H9 (cell line): ENCODE results near the gene RABGAP1L. TPM values are rescaled to one million over a fixed set of nuclear protein-coding genes. Genes with fewer than 3 reads are reported as not detected.

Experiments
- DNase-seq: peaks from one replicate; pipeline ENCODE4 v3.0.0-alpha.2; 2017
- H2AFZ ChIP-seq: one replicate; pipeline ENCODE4 v1.6.1; 2013; ENCODE audit warnings: mild to moderate bottlenecking, low read length, control low read depth, moderate library complexity
- H2AK5ac ChIP-seq: 2 replicates; pipeline ENCODE4 v1.6.1; 2013; ENCODE audit warnings: low read length, control low read depth, mixed read lengths; ENCODE audit not compliant: insufficient read length
- H2BK120ac ChIP-seq: one replicate; pipeline ENCODE4 v1.6.1; 2013; ENCODE audit warnings: low read depth, mild to moderate bottlenecking, low read length, control low read depth, inconsistent platforms; ENCODE audit not compliant: poor library complexity, severe bottlenecking
- H2BK12ac ChIP-seq: 2 replicates; pipeline ENCODE4 v1.6.1; 2013; ENCODE audit warnings: low read length, control low read depth, mixed read lengths, low read depth; ENCODE audit not compliant: insufficient read length
- H2BK15ac ChIP-seq: 2 replicates; pipeline ENCODE4 v1.6.1; 2013; ENCODE audit warnings: low read depth, low read length, control low read depth
- H2BK20ac ChIP-seq: one replicate; pipeline ENCODE4 v1.6.1; 2013; ENCODE audit warnings: low read depth, mild to moderate bottlenecking, low read length, control low read depth, inconsistent platforms; ENCODE audit not compliant: poor library complexity, severe bottlenecking
- H2BK5ac ChIP-seq: 2 replicates; pipeline ENCODE4 v1.6.1; 2013; ENCODE audit warnings: low read length, control low read depth, mixed read lengths; ENCODE audit not compliant: insufficient read length
- H3K14ac ChIP-seq: 2 replicates; pipeline ENCODE4 v1.6.1; 2013; ENCODE audit warnings: low read length, control low read depth; ENCODE audit not compliant: insufficient read depth
- H3K18ac ChIP-seq: 2 replicates; pipeline ENCODE4 v1.6.1; 2013; ENCODE audit warnings: low read depth, mild to moderate bottlenecking, mixed read lengths, low read length, control low read depth; ENCODE audit not compliant: insufficient read length
- H3K23ac ChIP-seq: 2 replicates; pipeline ENCODE4 v1.6.1; 2013; ENCODE audit warnings: low read length, control low read depth, mixed read lengths, low read depth; ENCODE audit not compliant: insufficient read length
- H3K23me2 ChIP-seq: 2 replicates; pipeline ENCODE4 v1.6.1; 2013; ENCODE audit warnings: low read depth, mild to moderate bottlenecking, mixed read lengths, low read length, control low read depth; ENCODE audit not compliant: insufficient read length, poor library complexity, severe bottlenecking
- H3K27ac ChIP-seq: 2 replicates; pipeline ENCODE4 v1.5.1; 2013; ENCODE audit warnings: low read length, control low read depth, mixed read lengths, low read depth; ENCODE audit not compliant: insufficient read length
- H3K27me3 ChIP-seq: 2 replicates; pipeline ENCODE4 v1.6.1; 2013; ENCODE audit warnings: low read length, control low read depth, inconsistent platforms; ENCODE audit not compliant: insufficient read depth
- H3K4ac ChIP-seq: 2 replicates; pipeline ENCODE4 v1.6.1; 2013; ENCODE audit warnings: low read depth, mild to moderate bottlenecking, control low read depth, inconsistent platforms, low read length, moderate library complexity
- H3K4me1 ChIP-seq: 2 replicates; pipeline ENCODE4 v1.6.1; 2013; ENCODE audit warnings: low read length, control low read depth, inconsistent platforms; ENCODE audit not compliant: insufficient read depth
- H3K4me2 ChIP-seq: 2 replicates; pipeline ENCODE4 v1.6.1; 2013; ENCODE audit warnings: low read length, control low read depth, mixed read lengths; ENCODE audit not compliant: insufficient read length, insufficient read depth
- H3K56ac ChIP-seq: 2 replicates; pipeline ENCODE4 v1.6.1; 2013; ENCODE audit warnings: low read depth, mild to moderate bottlenecking, mixed read lengths, low read length, control low read depth; ENCODE audit not compliant: insufficient read length
- H3K79me1 ChIP-seq: 2 replicates; pipeline ENCODE4 v1.6.1; 2013; ENCODE audit warnings: low read depth, mild to moderate bottlenecking, moderate library complexity, low read length, control low read depth, inconsistent platforms; ENCODE audit not compliant: insufficient read depth, poor library complexity, severe bottlenecking
- H3K79me2 ChIP-seq: 2 replicates; pipeline ENCODE4 v1.6.1; 2013; ENCODE audit warnings: low read length, control low read depth, inconsistent platforms; ENCODE audit not compliant: insufficient read depth
- H3K9ac ChIP-seq: 2 replicates; pipeline ENCODE4 v1.6.1; 2013; ENCODE audit warnings: low read length, control low read depth, mixed read lengths; ENCODE audit not compliant: insufficient read length; ENCODE audit errors: extremely low read depth
- H3K9me3 ChIP-seq: one replicate; pipeline ENCODE4 v1.6.1; 2013; ENCODE audit warnings: low read depth, low read length, inconsistent platforms; ENCODE audit not compliant: control insufficient read depth
- H3T11ph ChIP-seq: one replicate; pipeline ENCODE4 v1.6.1; 2013; ENCODE audit warnings: mild to moderate bottlenecking, low read length, control low read depth, inconsistent platforms
- H4K20me1 ChIP-seq: one replicate; pipeline ENCODE4 v1.6.1; 2013; ENCODE audit not compliant: control insufficient read depth, insufficient read length, insufficient read depth
- H4K5ac ChIP-seq: 2 replicates; pipeline ENCODE4 v1.6.1; 2013; ENCODE audit warnings: low read depth, mild to moderate bottlenecking, mixed read lengths, low read length, control low read depth; ENCODE audit not compliant: insufficient read length
- H4K8ac ChIP-seq: replicated peaks from 2 replicates; pipeline ENCODE4 v1.6.1; 2013; ENCODE audit warnings: low read length, control low read depth, mixed read lengths, low read depth; ENCODE audit not compliant: insufficient read length
- H4K91ac ChIP-seq: 2 replicates; pipeline ENCODE4 v1.6.1; 2013; ENCODE audit warnings: low read depth, mild to moderate bottlenecking, moderate library complexity, mixed read lengths, low read length, control low read depth; ENCODE audit not compliant: insufficient read length
- H3K27ac Mint-ChIP-seq, 3 experiments: 2 replicates in 2 of 3; 3 replicates in 1 of 3; pipeline ENCODE4 v1.8.0; 2020 to 2021; ENCODE audit warnings: mixed read lengths in 3 of 3, mild to moderate bottlenecking in 1 of 3, moderate library complexity in 1 of 3
- H3K27me3 Mint-ChIP-seq: 2 replicates; pipeline ENCODE4 v1.8.0; 2021; ENCODE audit warnings: low read depth, mild to moderate bottlenecking, moderate library complexity, mixed read lengths
- H3K36me3 Mint-ChIP-seq, 3 experiments: 2 replicates in 2 of 3; 3 replicates in 1 of 3; pipeline ENCODE4 v1.8.0; 2020 to 2021; ENCODE audit warnings: low read depth in 3 of 3, mixed read lengths in 3 of 3; ENCODE audit not compliant: insufficient read depth in 1 of 3
- H3K4me1 Mint-ChIP-seq, 2 experiments: 2 replicates each; pipeline ENCODE4 v1.8.0; 2020; ENCODE audit warnings: mixed read lengths in 2 of 2
- H3K4me3 Mint-ChIP-seq, 2 experiments: 2 replicates in 1 of 2; 3 replicates in 1 of 2; pipeline ENCODE4 v1.8.0; 2020 to 2021; ENCODE audit warnings: mild to moderate bottlenecking in 2 of 2, mixed read lengths in 2 of 2, moderate library complexity in 1 of 2
- H3K9me3 Mint-ChIP-seq, 2 experiments: 2 replicates in 1 of 2; 3 replicates in 1 of 2; pipeline ENCODE4 v1.8.0; 2020; ENCODE audit warnings: mild to moderate bottlenecking in 2 of 2, mixed read lengths in 2 of 2, moderate library complexity in 1 of 2
- CTCF ChIP-seq: fragments of 200-600 bp; sonication (generic); conservative IDR thresholded peaks from 3 replicates; pipeline ENCODE4 v1.8.0; 2021; ENCODE audit warnings: antibody characterized with exemption, mild to moderate bottlenecking
- WGBS: extraction: QIAGEN DNeasy Blood & Tissue Kit; methylation state at CpG from one replicate; pipeline ENCODE4 v1.1.7; 2013; ENCODE audit warnings: missing lambda C conversion rate, low lambda C conversion rate, mixed read lengths; ENCODE audit not compliant: insufficient read length; ENCODE audit errors: extremely low coverage; 5-methylcytosine and 5-hydroxymethylcytosine counted together
- total RNA-seq: library from RNA; stranded (reverse); gene quantifications from 2 replicates; pipeline ENCODE4 v1.2.1, GENCODE V29; 2021

The RABGAP1L gene
- total RNA-seq, 1 experiment from 2014 or later, result 147 TPM

- H3K36me3 Mint-ChIP-seq, result peaks cover 0 to 15% (median 5%) of the 10 kb centered on the region in 3 experiments; a peak in 5 of 7 replicates
- no peak for DNase-seq
These were observed 32.1 kb downstream of the RABGAP1L start for GRCh38 chr1:174191349-174191862.

More at GRCh38 chr1:174191349-174191862, 32.1 kb downstream of the RABGAP1L start:
- Histone ChIP-seq H2BK120ac (no peak overlapping the region), H3T11ph (no peak overlapping the region), H4K20me1 (no peaks in the 10 kb centered on the region), H2AK5ac (no peak overlapping the region), H4K91ac (no peak overlapping the region), H3K9ac (no peak overlapping the region), H3K9me3 (no peaks in the 10 kb centered on the region), H3K79me1 (no peaks in the 10 kb centered on the region), H3K18ac (no peak overlapping the region), H3K27ac (no peak overlapping the region), H3K4me2 (no peak overlapping the region), H4K5ac (no peak overlapping the region), H2BK20ac (no peak overlapping the region), H2BK15ac (no peak overlapping the region), H3K23me2 (no peaks in the 10 kb centered on the region), H2BK5ac (no peak overlapping the region), H3K79me2 (no peaks in the 10 kb centered on the region), H3K56ac (no peak overlapping the region), H2BK12ac (no peak overlapping the region), H3K4ac (no peak overlapping the region), H3K23ac (no peak overlapping the region), H4K8ac (no peak overlapping the region), H3K4me1 (no peaks in the 10 kb centered on the region), H3K14ac (no peak overlapping the region), H3K27me3 (no peaks in the 10 kb centered on the region), H2AFZ (no peak overlapping the region)
- TF ChIP-seq CTCF, result no peak
- H3K4me3 Mint-ChIP-seq, result no peak overlapping the region
- H3K9me3 Mint-ChIP-seq, result peaks cover 7 to 8% of the 10 kb centered on the region in 2 experiments; a peak in 4 of 5 replicates
- H3K4me1 Mint-ChIP-seq, result no peaks in the 10 kb centered on the region
- no peak overlapping the region for H3K27ac Mint-ChIP-seq
- no peaks in the 10 kb centered on the region for H3K27me3 Mint-ChIP-seq
- no CpG with 5 or more reads among the region's 4 CpGs for WGBS
